Posterior vena cava (tissue), 2 donors: ENCODE data around the gene ADAMTS13. TPM values are rescaled to one million over a fixed set of nuclear protein-coding genes. Genes with fewer than 3 reads are reported as not detected.

Experiments
- DNase-seq: peaks from one replicate; pipeline ENCODE4 v3.0.0-alpha.2; 2020; ENCODE audit warnings: low spot score
- intact Hi-C, 2 donors: fragments of 100-400 bp; cut with DNase I; formaldehyde crosslinking; loops; one replicate each; pipeline versions ENCODE4 v1.14.1 to v1.14.2; 2022 to 2023
- total RNA-seq, 2 donors: library from RNA; stranded (reverse); fragmentation: NEBNext Ultra II Directional; extraction: Animal tissue kit (Norgen Biotek cat#: 25700); gene quantifications; one replicate each; pipeline ENCODE4 v1.2.1, GENCODE V29; 2021
- donor health status: DM: yes; HTN: yes; CAD: no.
- donor health status: DM: yes; HTN: yes; CAD: no.

Gene ADAMTS13
- total RNA-seq, 2 donors from 2014 or later: 0.48 to 1.8 TPM

GRCh38 chr9:133477992-133478850 lies 56.1 kb downstream of the ADAMTS13 start:
- intact Hi-C loops: no loop called here
- DNase-seq: no peak

- intact Hi-C loops: no loop called here
- DNase-seq: peak; percentile 94
These were observed 56.9 kb downstream of the ADAMTS13 start, which contains the start of gene SLC2A6 for GRCh38 chr9:133478851-133479711. Gene SLC2A6, minus strand, starts transcription at chr9:133479099. Its CDS starts 40 bp downstream, at chr9:133479059.

GRCh38 chr9:133483611-133484010 lies 61.4 kb downstream of the ADAMTS13 start:
- peak; percentile 64 for DNase-seq
- intact Hi-C loops: no loop called here

- DNase-seq: peak; percentile 79
- intact Hi-C loops: loop anchor here (5.0 kb wide), 2 partner anchors 78 to 298 kb away; no protein-coding TSS in a partner anchor
These were observed 62.7 kb downstream of the ADAMTS13 start for GRCh38 chr9:133484671-133485437.

- intact Hi-C loops: loop anchor here (5.0 kb wide), 2 partner anchors 78 to 298 kb away; no protein-coding TSS in a partner anchor
- DNase-seq: peak; percentile 71
These were observed 63.5 kb downstream of the ADAMTS13 start for GRCh38 chr9:133485531-133486260.

GRCh38 chr9:133487331-133487725 lies 65.2 kb downstream of the ADAMTS13 start:
- peak; percentile 70 for DNase-seq
- intact Hi-C loops: loop anchor here (5.0 kb wide), 2 partner anchors 80 to 300 kb away; no protein-coding TSS in a partner anchor

- intact Hi-C loops: loop anchor here (2.0 to 5.0 kb wide), 3 partner anchors 81 to 301 kb away; no protein-coding TSS in a partner anchor
- peak; percentile 58 for DNase-seq
These were observed 66.6 kb downstream of the ADAMTS13 start for GRCh38 chr9:133488686-133489252.

GRCh38 chr9:133489253-133490190 lies 67.4 kb downstream of the ADAMTS13 start:
- DNase-seq: peak; percentile 37
- intact Hi-C loops: loop anchor here (2.0 to 5.0 kb wide), 4 partner anchors 82 to 307 kb away; no protein-coding TSS in a partner anchor

GRCh38 chr9:133490201-133490681 lies 68.1 kb downstream of the ADAMTS13 start:
- peak; percentile 58 for DNase-seq
- intact Hi-C loops: loop anchor here in 1 of 2 donors (5.0 kb wide), 1 partner anchor 308 kb away; no protein-coding TSS in a partner anchor

GRCh38 chr9:133490865-133491655 lies 68.9 kb downstream of the ADAMTS13 start:
- intact Hi-C loops: loop anchor here in 1 of 2 donors (5.0 kb wide), 1 partner anchor 309 kb away; no protein-coding TSS in a partner anchor
- DNase-seq: peak; percentile 73

- DNase-seq: no peak
- intact Hi-C loops: loop anchor here in 1 of 2 donors (5.0 kb wide), 1 partner anchor 309 kb away; no protein-coding TSS in a partner anchor
These were observed 69.4 kb downstream of the ADAMTS13 start for GRCh38 chr9:133491656-133491925.

- peak; percentile 79 for DNase-seq
- intact Hi-C loops: loop anchor here in 1 of 2 donors (5.0 kb wide), 1 partner anchor 310 kb away; no protein-coding TSS in a partner anchor
These were observed 70.2 kb downstream of the ADAMTS13 start for GRCh38 chr9:133492061-133493021.

- intact Hi-C loops: loop anchor here in 1 of 2 donors (5.0 kb wide), 1 partner anchor 311 kb away; no protein-coding TSS in a partner anchor
- DNase-seq: peak; percentile 63
These were observed 71.3 kb downstream of the ADAMTS13 start for GRCh38 chr9:133493428-133493827.

GRCh38 chr9:133493845-133494540 lies 71.8 kb downstream of the ADAMTS13 start:
- peak; percentile 68 for DNase-seq
- intact Hi-C loops: loop anchor here in 1 of 2 donors (5.0 kb wide), 1 partner anchor 312 kb away; no protein-coding TSS in a partner anchor
